GM19035 (cell line): ENCODE data around the gene SDHA.
"Not testable (repeated sequence)": the region's sequence is repeated elsewhere in the genome, so short reads cannot be mapped to it uniquely, and the experiment has no call there.

Experiments
- ATAC-seq: cut with Tn5 transposase; IDR thresholded peaks from one replicate; pipeline ENCODE4 v1.9.1; 2021; ENCODE audit not compliant: unreplicated experiment

The SDHA gene

DNA sequence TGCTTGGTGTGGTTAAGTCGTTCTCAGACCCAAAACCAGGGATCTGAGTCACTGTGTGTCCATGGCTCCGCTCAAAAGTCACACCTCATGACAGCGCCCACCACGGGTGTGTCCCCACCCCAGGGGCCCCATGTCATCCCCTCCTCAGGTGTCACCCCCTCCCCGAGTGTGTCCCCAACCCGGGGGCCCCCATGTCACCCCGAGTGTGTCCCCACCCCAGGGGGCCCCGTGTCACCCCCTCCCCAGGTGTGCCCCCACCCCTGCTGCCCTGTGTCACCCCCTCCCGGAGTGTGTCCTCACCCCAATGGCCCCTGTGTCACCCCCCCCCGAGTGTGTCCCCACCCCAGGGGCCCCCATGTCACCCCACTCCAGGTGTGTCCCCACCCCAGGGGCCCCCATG lies 21.8 kb upstream of the SDHA start:
- ATAC-seq = no peak

DNA sequence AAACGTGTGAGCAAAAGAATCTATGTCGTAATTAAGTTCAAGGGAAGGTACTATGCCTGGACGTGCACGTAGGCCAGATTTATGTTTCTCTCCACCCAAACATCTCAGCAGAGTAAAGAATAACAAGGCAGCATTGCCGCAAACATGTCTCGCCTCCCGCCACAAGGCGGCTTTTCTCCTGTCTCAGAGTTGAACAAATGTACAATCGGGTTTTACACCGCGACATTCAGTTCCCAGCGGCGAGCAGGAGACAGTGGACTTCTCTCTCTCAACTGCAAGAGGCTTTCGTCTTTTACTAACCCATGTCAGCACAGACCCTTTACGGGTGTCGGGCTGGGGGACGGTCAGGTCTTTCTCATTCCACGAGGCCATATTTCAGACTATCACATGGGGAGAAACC lies 21.1 kb upstream of the SDHA start:
- not testable (repeated sequence) for ATAC-seq

DNA sequence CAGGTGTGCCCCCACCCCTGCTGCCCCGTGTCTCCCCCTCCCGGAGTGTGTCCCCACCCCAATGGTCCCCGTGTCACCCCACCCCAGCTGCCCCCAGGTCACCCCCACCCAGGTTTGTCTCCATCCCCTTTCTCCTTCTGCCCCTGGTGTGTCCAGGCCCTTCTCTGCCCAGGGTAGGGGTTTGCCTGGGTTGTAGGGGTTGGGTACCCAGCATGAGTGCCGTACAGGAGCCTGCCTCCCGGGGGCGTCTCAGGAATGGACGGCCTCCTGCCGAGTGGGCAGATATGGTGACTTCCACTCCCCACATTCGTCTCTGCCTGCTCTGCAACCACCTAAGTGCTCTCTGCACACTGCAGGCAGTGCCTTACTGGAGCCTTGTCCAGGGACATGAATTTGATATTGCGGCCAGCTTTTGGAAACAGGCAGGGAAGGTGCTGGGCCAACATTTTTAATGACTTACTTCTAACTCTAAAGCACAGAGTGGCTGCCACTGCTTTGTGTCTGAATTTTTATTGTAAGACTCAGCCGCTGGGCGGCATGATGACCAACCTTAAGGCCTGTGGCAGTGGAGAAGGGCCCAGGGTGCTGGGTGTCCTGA lies 20.1 kb upstream of the SDHA start:
- ATAC-seq = no peak

- no peak for ATAC-seq
Measured at GRCh38 chr5:198516-199196, 19.5 kb upstream of the SDHA start.

- no peak for ATAC-seq
Measured at GRCh38 chr5:199197-199949, 18.7 kb upstream of the SDHA start.

DNA sequence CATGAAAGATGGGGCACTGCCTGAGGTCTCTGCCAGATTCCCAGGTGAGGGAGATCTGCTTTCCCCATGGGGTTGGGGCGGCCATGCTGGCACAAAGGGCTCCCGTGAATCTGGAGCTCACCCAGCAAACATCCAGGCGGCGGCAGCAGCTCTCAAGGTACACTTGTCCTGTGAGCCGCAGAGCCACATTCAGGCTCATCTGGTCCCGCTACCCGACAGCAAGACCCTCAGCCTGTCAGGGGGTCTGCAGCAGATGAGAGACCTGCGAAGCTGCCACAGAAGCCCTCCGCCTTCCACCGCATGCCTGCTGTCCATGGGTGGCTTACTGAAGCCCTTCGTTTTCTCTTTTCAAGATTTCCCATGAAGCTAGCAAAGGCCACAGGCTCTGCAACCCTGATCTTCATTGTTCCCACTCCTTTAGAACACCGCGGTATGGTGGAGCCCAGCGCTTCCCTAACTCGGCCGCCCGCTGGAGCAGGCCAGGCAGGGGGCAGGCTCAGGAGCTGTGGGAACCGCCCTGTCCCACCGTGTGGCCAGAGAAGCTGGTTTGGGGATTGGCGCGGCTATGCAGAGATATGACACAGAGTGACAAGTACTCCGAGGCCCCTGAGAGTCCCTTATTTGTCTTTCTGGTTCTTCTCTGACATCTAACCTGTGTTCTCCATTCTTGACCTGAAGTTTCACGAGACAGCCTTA lies 18.0 kb upstream of the SDHA start:
- no peak for ATAC-seq

DNA sequence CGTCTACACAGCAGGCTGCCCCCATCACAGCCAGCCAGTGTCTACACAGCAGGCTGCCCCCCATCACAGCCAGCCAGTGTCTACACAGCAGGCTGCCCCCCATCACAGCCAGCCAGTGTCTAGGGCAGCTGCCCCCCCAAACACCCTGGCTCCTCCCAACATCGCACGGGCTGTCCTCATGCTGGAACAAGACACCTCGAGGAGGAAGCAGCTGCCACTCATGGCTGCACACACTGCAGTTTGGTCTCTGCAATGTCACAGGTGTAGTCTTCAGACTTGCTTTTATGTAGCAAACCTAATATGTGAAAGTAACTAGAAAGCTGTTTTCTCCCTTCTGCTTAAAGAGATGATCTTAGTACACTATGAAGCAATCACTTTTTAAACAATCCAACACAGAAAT lies 17.1 kb upstream of the SDHA start:
- ATAC-seq = no peak

DNA sequence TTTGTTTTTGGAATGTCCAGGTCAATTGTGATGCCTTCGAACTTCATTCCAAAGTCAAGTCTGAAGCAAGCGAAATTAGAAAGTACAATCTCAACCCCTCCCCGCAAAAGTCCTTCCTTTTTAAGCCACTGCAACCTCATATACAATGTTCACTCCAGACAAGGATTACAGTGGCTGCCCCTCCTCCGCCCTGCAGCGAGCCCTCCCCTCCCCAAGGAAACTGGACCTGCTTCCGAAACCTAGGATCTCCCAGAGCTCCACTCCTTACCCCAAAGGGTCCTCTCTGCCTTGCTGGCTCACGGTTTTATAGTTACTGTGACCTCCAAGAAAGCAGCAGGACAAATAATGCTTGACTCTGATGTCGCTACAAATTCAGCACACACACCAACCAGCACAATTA lies 16.4 kb upstream of the SDHA start:
- no peak for ATAC-seq

- no peak for ATAC-seq
Measured at GRCh38 chr5:203246-203930, 14.7 kb upstream of the SDHA start.

DNA sequence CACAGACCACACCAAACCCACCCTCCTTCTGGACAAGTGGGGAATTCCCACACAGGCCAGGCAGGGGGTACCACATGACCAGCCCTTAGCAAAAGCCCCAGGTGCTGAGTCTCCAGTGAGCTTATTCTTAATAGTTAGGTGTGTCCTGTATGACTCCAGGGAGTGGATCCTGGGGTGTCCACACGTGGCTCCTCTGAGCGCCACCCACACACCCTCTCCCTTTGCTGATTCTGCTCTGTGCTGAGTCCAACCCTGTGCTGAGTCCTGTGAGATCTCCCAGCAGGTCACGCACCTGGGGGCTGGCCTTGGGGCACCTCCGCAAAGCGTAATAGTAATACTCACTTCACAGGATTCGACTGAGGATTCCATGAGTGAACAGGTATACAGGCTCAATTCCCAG lies 14.1 kb upstream of the SDHA start:
- ATAC-seq = no peak

- ATAC-seq = no peak
Measured at GRCh38 chr5:204462-204861, 13.7 kb upstream of the SDHA start.

DNA sequence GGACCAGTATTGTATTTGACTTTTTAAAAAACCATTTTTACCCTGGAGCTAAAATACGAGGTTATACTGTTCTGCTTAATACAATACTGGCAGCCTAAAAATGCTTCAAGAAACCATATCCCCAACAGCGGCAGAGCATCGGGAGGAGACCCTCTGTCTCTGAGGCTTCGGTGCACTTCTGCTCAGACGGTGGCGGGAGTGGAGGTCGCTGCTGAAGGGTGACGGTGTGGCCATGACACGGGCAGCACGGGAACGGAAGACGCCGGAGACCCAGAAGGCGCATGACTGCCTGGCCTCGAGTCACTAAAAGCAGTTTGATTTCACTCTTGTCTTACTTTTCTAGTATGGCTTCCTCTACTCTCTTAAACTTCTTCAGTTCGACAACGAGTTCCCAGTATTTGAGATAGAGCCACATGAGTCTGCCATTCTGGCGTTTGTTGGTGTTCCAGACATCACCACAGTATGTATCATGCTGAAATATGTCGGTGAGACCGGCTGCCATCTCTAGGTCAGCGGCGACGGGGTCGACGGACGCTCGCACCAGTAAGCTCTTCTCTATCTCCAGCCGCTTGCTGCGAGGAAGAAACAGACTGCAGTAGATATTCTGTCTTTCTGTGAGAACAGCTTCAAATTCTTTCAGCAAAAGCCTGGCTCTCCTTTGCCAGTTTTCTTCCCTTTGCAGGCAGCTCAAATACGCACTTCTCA lies 13.0 kb upstream of the SDHA start:
- ATAC-seq = no peak

- no peak for ATAC-seq
Measured at GRCh38 chr5:206406-206805, 11.7 kb upstream of the SDHA start.

GRCh38 chr5:206927-207536 lies 11.1 kb upstream of the SDHA start:
- no peak for ATAC-seq

- no peak for ATAC-seq
Measured at GRCh38 chr5:207599-207998, 10.5 kb upstream of the SDHA start.

- no peak for ATAC-seq
Measured at GRCh38 chr5:208449-209114, 9.5 kb upstream of the SDHA start.

DNA sequence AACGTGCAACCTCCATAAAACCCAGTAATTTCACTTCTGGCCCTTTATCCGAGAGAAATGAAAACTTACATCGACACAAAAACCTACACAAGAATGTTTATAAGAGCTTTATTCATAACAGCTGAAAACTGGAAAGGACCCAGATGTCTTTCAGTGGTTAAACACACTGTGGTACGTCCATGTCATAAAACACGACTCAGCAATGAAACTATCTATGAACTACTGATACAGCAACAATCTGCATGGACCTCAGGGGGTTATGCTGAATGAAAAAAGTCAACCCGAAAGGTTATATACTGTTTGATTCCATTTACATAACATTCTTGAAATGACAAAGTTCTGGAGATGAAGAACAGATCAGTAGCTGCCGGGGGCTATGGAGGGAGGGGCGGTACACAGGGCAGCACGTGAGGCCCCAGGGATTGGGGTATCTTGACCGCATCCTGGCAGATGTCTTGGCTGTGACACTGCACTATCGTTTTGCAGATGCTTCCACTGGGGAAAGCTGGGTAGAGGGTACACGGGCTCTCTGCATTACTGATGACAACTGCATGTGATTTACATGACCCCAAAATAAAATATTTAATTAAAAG lies 4.2 kb upstream of the SDHA start:
- no peak for ATAC-seq

DNA sequence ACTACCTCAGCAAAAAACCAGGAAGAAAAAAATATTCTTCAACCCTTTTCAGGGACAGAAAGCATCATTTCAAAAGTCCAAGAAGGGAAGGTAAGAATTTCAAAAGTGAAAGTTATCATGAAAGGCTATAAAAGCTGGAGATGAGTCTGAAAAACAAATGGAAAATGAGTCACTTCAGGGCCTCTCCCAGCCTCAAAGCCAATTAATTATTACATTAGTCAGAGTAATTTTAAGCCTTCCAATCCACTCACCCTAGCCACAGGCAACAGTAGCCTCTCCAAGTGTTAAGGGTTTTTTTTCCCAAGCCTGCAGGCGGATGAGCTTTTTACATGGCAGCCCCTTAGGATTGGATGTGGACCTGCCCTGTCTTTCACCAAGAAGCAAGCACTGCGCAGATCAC lies 2.9 kb upstream of the SDHA start:
- ATAC-seq = not testable (repeated sequence)

DNA sequence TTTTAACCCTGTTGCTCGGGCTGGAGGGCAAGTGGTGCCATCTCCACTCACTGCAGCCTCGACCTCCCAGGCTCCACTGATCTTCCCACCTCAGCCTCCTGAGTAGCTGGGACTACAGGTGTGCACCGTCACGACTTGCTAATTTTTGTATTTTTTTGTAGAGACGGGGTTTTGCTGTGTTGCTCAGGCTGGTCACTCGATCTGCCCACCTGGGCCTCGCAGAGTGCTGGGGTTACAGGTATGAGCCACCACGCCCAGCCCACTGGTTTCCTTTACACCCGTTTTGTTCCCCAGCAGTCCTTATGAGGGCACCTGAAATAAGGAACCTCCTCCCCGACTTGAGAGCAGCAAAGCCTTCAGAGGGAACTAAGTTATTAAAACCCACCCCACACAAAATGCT lies 2.0 kb upstream of the SDHA start:
- not testable (repeated sequence) for ATAC-seq
